Epithelial cell of esophagus (primary cell): Measurements from ENCODE around the gene CLCA1.

Experiments used
- DNase-seq: peaks from one replicate; pipeline ENCODE4 v3.0.0; 2010; ENCODE audit warnings: low read depth
- H3K4me3 ChIP-seq: 2 replicates; pipeline ENCODE4 v1.5.1; 2011; ENCODE audit warnings: mild to moderate bottlenecking, low read length, control low read depth
- CTCF ChIP-seq: IDR thresholded peaks from 2 replicates; pipeline ENCODE4 v1.5.1; 2011; ENCODE audit warnings: low read depth, mild to moderate bottlenecking, low read length, control low read depth, inconsistent platforms; ENCODE audit not compliant: insufficient read depth; ENCODE audit errors: missing control alignments

Gene CLCA1

GRCh38 chr1:86541859-86542258, 73.1 kb downstream of the CLCA1 start:
- TF ChIP-seq CTCF = no peak
- H3K4me3 ChIP-seq = no peak overlapping the region
- no peak for DNase-seq

- no peak overlapping the region for H3K4me3 ChIP-seq
- DNase-seq = peak; percentile 90
- no peak for TF ChIP-seq CTCF
Observed at GRCh38 chr1:86542631-86543030, 73.9 kb downstream of the CLCA1 start.

- no peak for TF ChIP-seq CTCF
- peak within 1 kb of the TSS; percentile 2 for H3K4me3 ChIP-seq
- DNase-seq = peak; percentile 90
Observed at GRCh38 chr1:86546787-86547221, 78.1 kb downstream of the CLCA1 start, which contains the start of gene CLCA4. Gene CLCA4 (plus strand): TSS chr1:86547078. CDS start chr1:86547120, 42 bp downstream.

GRCh38 chr1:86548839-86549238, 80.1 kb downstream of the CLCA1 start:
- no peak overlapping the region for H3K4me3 ChIP-seq
- TF ChIP-seq CTCF = no peak
- DNase-seq = no peak
